ENCODE data around the gene CCDC184. TPM values are rescaled to one million over a fixed set of nuclear protein-coding genes. Genes with fewer than 3 reads are reported as not detected.
A peak's percentile ranks its signal among the peaks of the same experiment; 100 is the strongest.

CCDC184 gene
- total RNA-seq, 4 donors from 2014 or later: 0.24 to 0.63 (median 0.42) TPM

- DNase-seq (ENCODE audit: low spot score) (no peak), ATAC-seq (ENCODE audit: low FRiP score) (no peak)
- TF ChIP-seq CTCF (IDR thresholded peaks at IDR 0.05): no peak
Observed at GRCh38 chr12:48164451-48164850, 19.0 kb upstream of the CCDC184 start.

GRCh38 chr12:48165089-48165981 is 18.1 kb upstream of the CCDC184 start:
- ATAC-seq (ENCODE audit: low FRiP score): no peak
- TF ChIP-seq CTCF (IDR thresholded peaks at IDR 0.05): peak in 1 of 3 donors; percentile 79
- DNase-seq (ENCODE audit: low spot score): no peak

GRCh38 chr12:48169011-48169410 is 14.4 kb upstream of the CCDC184 start:
- no peak for DNase-seq (ENCODE audit: low spot score)
- TF ChIP-seq CTCF (IDR thresholded peaks at IDR 0.05): no peak
- ATAC-seq (ENCODE audit: low FRiP score): no peak

GRCh38 chr12:48175613-48176416 is 7.6 kb upstream of the CCDC184 start:
- ATAC-seq (ENCODE audit: low FRiP score) (no peak), DNase-seq (ENCODE audit: low spot score) (no peak)
- no peak for TF ChIP-seq CTCF (IDR thresholded peaks at IDR 0.05)

GRCh38 chr12:48176417-48176751 is 7.1 kb upstream of the CCDC184 start:
- no peak for TF ChIP-seq CTCF (IDR thresholded peaks at IDR 0.05)
- ATAC-seq (ENCODE audit: low FRiP score) (no peak), DNase-seq (ENCODE audit: low spot score) (no peak)

GRCh38 chr12:48177982-48178381 is 5.5 kb upstream of the CCDC184 start:
- DNase-seq (ENCODE audit: low spot score): no peak
- ATAC-seq (ENCODE audit: low FRiP score): no peak
- TF ChIP-seq CTCF (IDR thresholded peaks at IDR 0.05): no peak

Data from omental fat pad (tissue), 4 donors.